Mucosa of descending colon (tissue), 3 donors: ENCODE results near the gene ARMS2. TPM values are rescaled to one million over a fixed set of nuclear protein-coding genes. Genes with fewer than 3 reads are reported as not detected.

Experiments
- ATAC-seq: fragments of 200-7000 bp; cut with Tn5 transposase; one replicate; pipeline ENCODE4 v1.9.1; 2020; ENCODE audit warnings: mild to moderate bottlenecking, moderate library complexity
- DNase-seq, 3 donors: peaks; one replicate each; pipeline ENCODE4 v3.0.0-alpha.2; 2020
- H3K36me3 ChIP-seq: fragments of 200-600 bp; one replicate; pipeline ENCODE4 v1.8.0; 2021; ENCODE audit warnings: low read depth, mild to moderate bottlenecking
- H3K4me1 ChIP-seq: fragments of 200-600 bp; one replicate; pipeline ENCODE4 v1.8.0; 2021; ENCODE audit warnings: low read depth, mild to moderate bottlenecking
- H3K4me3 ChIP-seq: fragments of 200-600 bp; one replicate; pipeline ENCODE4 v1.8.0; 2021; ENCODE audit warnings: mild to moderate bottlenecking
- H3K9me3 ChIP-seq: fragments of 200-600 bp; one replicate; pipeline ENCODE4 v1.8.0; 2021; ENCODE audit warnings: mild to moderate bottlenecking
- CTCF ChIP-seq: fragments of 200-600 bp; IDR thresholded peaks from one replicate; pipeline ENCODE4 v1.8.0; 2022; ENCODE audit warnings: antibody characterized with exemption, mild to moderate bottlenecking
- intact Hi-C, 2 donors: fragments of 100-400 bp; cut with DNase I in 1 of 2; cut with micrococcal nuclease in 1 of 2; formaldehyde crosslinking; loops; one replicate each; pipeline versions ENCODE4 v1.11.0 to v1.11.1; 2022; cut with DNase I, micrococcal nuclease
- total RNA-seq, 3 donors: library from RNA; stranded (reverse); fragmentation: NEBNext Ultra II Directional in 2 of 3; extraction: Animal tissue kit (Norgen Biotek cat#: 25700) in 2 of 3; gene quantifications; one replicate each; pipeline versions ENCODE4 v1.2.1 to v1.2.4, GENCODE V29; 2021 to 2023
- donor health status: DM: no; HTN: no; CAD: no; lungs with moderate emphysema.
- donor health status: DM: no; HTN: no; CAD: no.
- donor health status: DM: no; HTN: yes; CAD: no.

The ARMS2 gene
- total RNA-seq, 3 donors from 2014 or later = not detected

GRCh38 chr10:122468307-122468925 is 14.0 kb downstream of the ARMS2 start:
- H3K36me3 ChIP-seq = no peaks in the 10 kb centered on the region
- DNase-seq = no peak
- no peak overlapping the region for H3K4me3 ChIP-seq
- no peak for ATAC-seq
- no peaks in the 10 kb centered on the region for H3K9me3 ChIP-seq
- TF ChIP-seq CTCF = no peak
- intact Hi-C loops = no loop called here
- no peaks in the 10 kb centered on the region for H3K4me1 ChIP-seq

GRCh38 chr10:122468926-122469781 is 14.7 kb downstream of the ARMS2 start:
- intact Hi-C loops = no loop called here
- H3K4me1 ChIP-seq = no peaks in the 10 kb centered on the region
- no peaks in the 10 kb centered on the region for H3K9me3 ChIP-seq
- ATAC-seq = peak; percentile 46
- H3K4me3 ChIP-seq = no peak overlapping the region
- TF ChIP-seq CTCF = no peak
- H3K36me3 ChIP-seq = no peaks in the 10 kb centered on the region
- DNase-seq = no peak

DNA sequence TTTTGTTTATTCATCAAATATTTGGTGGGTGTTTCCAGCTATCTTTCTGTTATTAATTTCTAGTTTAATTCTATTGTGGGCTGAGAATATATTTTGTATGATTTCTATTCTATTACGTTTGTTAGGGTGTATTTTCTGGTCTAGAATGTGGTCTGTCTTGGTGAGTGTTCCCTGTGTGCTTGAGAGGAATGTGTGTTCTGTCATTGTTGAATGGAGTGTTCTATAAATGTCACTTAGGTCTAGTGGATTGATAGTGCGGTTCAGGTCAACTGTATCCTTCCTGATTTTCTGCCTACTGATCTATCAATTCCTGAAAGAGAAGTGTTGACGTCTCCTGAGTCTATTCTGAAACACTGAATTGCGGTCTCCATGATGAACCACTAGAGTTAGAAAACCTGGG is 15.4 kb downstream of the ARMS2 start:
- intact Hi-C loops = no loop called here
- Histone ChIP-seq H3K4me3 (no peak overlapping the region), H3K4me1 (no peaks in the 10 kb centered on the region), H3K9me3 (no peaks in the 10 kb centered on the region), H3K36me3 (no peaks in the 10 kb centered on the region)
- ATAC-seq (no peak), DNase-seq (no peak)
- no peak for TF ChIP-seq CTCF

DNA sequence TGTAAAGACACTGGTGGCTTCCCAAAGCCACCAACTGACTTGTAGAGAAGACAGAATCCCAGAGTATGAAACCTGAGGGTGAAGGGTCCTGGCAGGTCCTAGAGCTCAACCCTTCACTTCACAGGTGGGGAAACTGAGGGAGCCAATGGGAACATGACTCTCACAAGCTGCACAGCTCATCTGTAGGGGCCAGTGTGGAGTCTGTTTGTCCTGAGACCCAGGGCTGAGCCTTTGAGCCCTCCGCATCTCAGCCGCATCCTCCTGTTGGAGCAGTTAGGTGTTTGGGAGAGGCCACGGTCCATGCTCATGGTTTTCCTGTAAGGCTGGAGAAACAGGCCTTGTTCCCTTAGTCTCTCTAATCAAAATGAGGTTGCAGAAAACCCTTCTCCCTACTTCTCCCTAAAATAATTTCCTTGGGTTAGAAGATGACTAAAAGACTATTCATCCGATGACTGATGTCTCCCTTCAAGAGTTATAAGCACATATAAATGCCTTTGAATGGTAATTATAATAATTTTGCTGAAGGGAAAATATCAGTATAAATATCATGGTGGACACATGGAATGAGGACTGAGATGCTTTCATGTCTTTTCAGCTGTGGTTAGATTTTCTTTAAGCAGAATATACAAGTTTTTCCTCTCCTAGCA is 17.2 kb downstream of the ARMS2 start:
- Histone ChIP-seq H3K4me3 (no peak overlapping the region), H3K36me3 (no peaks in the 10 kb centered on the region), H3K9me3 (no peaks in the 10 kb centered on the region), H3K4me1 (no peaks in the 10 kb centered on the region)
- ATAC-seq (no peak), DNase-seq (no peak)
- intact Hi-C loops = no loop called here
- no peak for TF ChIP-seq CTCF

GRCh38 chr10:122473116-122473515 is 18.7 kb downstream of the ARMS2 start:
- Histone ChIP-seq H3K9me3 (no peaks in the 10 kb centered on the region), H3K4me3 (no peak overlapping the region), H3K36me3 (no peaks in the 10 kb centered on the region), H3K4me1 (no peaks in the 10 kb centered on the region)
- no peak for TF ChIP-seq CTCF
- intact Hi-C loops = no loop called here
- ATAC-seq (no peak), DNase-seq (no peak)
